Endothelial cell of umbilical vein (primary cell): ENCODE data around the gene CELF3.

ENCODE experiments used
- CTCF ChIP-seq, 2 donors: IDR thresholded peaks; 1 replicate in 1 of 2; 2 replicates in 1 of 2; pipeline ENCODE4 v1.5.1; 2011; ENCODE audit warnings: low read length in 2 of 2, mild to moderate bottlenecking in 2 of 2, moderate library complexity in 2 of 2, control low read depth in 1 of 2, inconsistent platforms in 1 of 2, low read depth in 1 of 2; ENCODE audit not compliant: insufficient read depth in 1 of 2; ENCODE audit errors: extremely low read depth in 1 of 2
- EZH2 ChIP-seq: IDR thresholded peaks from 2 replicates; pipeline ENCODE4 v1.6.1; 2012; ENCODE audit warnings: borderline replicate concordance, low read depth, mild to moderate bottlenecking, moderate library complexity, low read length, inconsistent platforms; ENCODE audit not compliant: severe bottlenecking
- FOS ChIP-seq: IDR thresholded peaks from 2 replicates; pipeline ENCODE4 v1.6.1; 2011; ENCODE audit warnings: mild to moderate bottlenecking, low read length, moderate library complexity, borderline replicate concordance; ENCODE audit not compliant: insufficient read depth
- GATA2 ChIP-seq: IDR thresholded peaks from 2 replicates; pipeline ENCODE4 v1.7.0; 2011; ENCODE audit warnings: low read depth, mild to moderate bottlenecking, moderate library complexity, mixed read lengths, low read length; ENCODE audit not compliant: insufficient read length, insufficient read depth
- JUN ChIP-seq: IDR thresholded peaks from 2 replicates; pipeline ENCODE4 v1.6.1; 2011; ENCODE audit warnings: borderline replicate concordance, low read depth; ENCODE audit not compliant: insufficient read length, insufficient read depth
- MAX ChIP-seq: IDR thresholded peaks from 2 replicates; pipeline ENCODE4 v1.6.1; 2011; ENCODE audit not compliant: insufficient read depth, insufficient read length
- MYC ChIP-seq: IDR thresholded peaks from one replicate; pipeline ENCODE4 v1.6.1; 2011; ENCODE audit warnings: mild to moderate bottlenecking, low read depth, low read length
- POLR2A ChIP-seq: IDR thresholded peaks from 2 replicates; pipeline ENCODE4 v1.6.1; 2012; ENCODE audit warnings: low read depth, mild to moderate bottlenecking, control low read depth, low read length
- POLR2AphosphoS5 ChIP-seq: IDR thresholded peaks from 2 replicates; pipeline ENCODE4 v1.6.1; 2012; ENCODE audit warnings: low read depth, mild to moderate bottlenecking, control low read depth, low read length, moderate library complexity; ENCODE audit not compliant: insufficient read depth

- no peak for TF ChIP-seq CTCF (IDR thresholded peaks at IDR 0.05; ENCODE audit: extremely low read depth in 1 of 2, insufficient read depth in 1 of 2, low read depth in 1 of 2, low read length in 2 of 2)
- no peak for TF ChIP-seq POLR2A
- TF ChIP-seq MYC, result no peak
- no peak for TF ChIP-seq EZH2
- no peak for TF ChIP-seq MAX
- no peak for TF ChIP-seq JUN
- no peak for TF ChIP-seq POLR2AphosphoS5
- no peak for TF ChIP-seq GATA2
- no peak for TF ChIP-seq FOS
These were observed 12.4 kb downstream of the CELF3 start for GRCh38 chr1:151704246-151704645.
